ENCODE data around the gene TGIF2. TPM values are rescaled to one million over a fixed set of nuclear protein-coding genes. Genes with fewer than 3 reads are reported as not detected.
A peak's percentile ranks its signal among the peaks of the same experiment; 100 is the strongest.

The TGIF2 gene
- total RNA-seq, 1 experiment from 2014 or later: 17.1 TPM

- BruUV-seq (replicated peaks): no TSS peak
- Histone ChIP-seq H3K4me3 (replicated peaks in 1 of 2; ENCODE audit: low read depth in 1 of 2, low read length in 2 of 2) (no peak overlapping the region), H3K27me3 (ENCODE audit: insufficient read depth, low read length) (no peaks in the 10 kb centered on the region), H3K4me2 (ENCODE audit: low read length) (no peak overlapping the region; the same call in 1 of the 2 replicates), H3K9ac (ENCODE audit: low read length) (no peak overlapping the region), H3K9me3 (ENCODE audit: control insufficient read depth in 1 of 2, insufficient read depth in 1 of 2, low read depth in 1 of 2, low read length in 2 of 2) (no peaks in the 10 kb centered on the region), H3K4me1 (ENCODE audit: control insufficient read depth in 1 of 2, insufficient read depth in 2 of 2, low read length in 2 of 2) (peaks cover 2 to 24% of the 10 kb centered on the region in 2 experiments; a peak in 3 of 4 replicates), H3K9me2 (ENCODE audit: insufficient read depth) (no peaks in the 10 kb centered on the region), H2AFZ (ENCODE audit: low read depth, low read length, poor library complexity, severe bottlenecking) (no peak overlapping the region), H3K27ac (ENCODE audit: low read depth, low read length) (peak overlapping the region; percentile 87; the same call in 1 of the 2 replicates), H4K20me1 (ENCODE audit: insufficient read depth) (no peaks in the 10 kb centered on the region), H3K36me3 (ENCODE audit: control insufficient read depth in 1 of 2, insufficient read depth in 2 of 2, low read length in 2 of 2) (peaks cover 0 to 5% of the 10 kb centered on the region in 2 experiments; a peak in 1 of 4 replicates), H3K79me2 (ENCODE audit: insufficient read depth, low read length) (peaks cover 7% of the 10 kb centered on the region; the same call in 1 of the 2 replicates)
- DNase-seq (ENCODE audit: low read depth, low spot score) (no peak), ATAC-seq (no peak)
- intact Hi-C loops (cut with micrococcal nuclease): no loop called here
- TF ChIP-seq, protein P1, sequence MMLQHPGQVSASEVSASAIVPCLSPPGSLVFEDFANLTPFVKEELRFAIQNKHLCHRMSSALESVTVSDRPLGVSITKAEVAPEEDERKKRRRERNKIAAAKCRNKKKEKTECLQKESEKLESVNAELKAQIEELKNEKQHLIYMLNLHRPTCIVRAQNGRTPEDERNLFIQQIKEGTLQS (IDR thresholded peaks at IDR 0.05): no peak
- TF ChIP-seq JUND (IDR thresholded peaks at IDR 0.05) (no peak), ZNF274 (IDR thresholded peaks at IDR 0.05; ENCODE audit: low read depth, low read length) (no peak), CBX3 (IDR thresholded peaks at IDR 0.05; ENCODE audit: low read depth) (no peak), SIN3A (IDR thresholded peaks at IDR 0.05; ENCODE audit: low read depth) (no peak), EGR1 (IDR thresholded peaks at IDR 0.05; ENCODE audit: low read depth) (no peak), SRF (IDR thresholded peaks at IDR 0.05; ENCODE audit: low read depth) (no peak), TCF7L2 (IDR thresholded peaks at IDR 0.05; ENCODE audit: borderline replicate concordance, extremely low read depth, insufficient read depth, insufficient read length) (no peak), ELF1 (IDR thresholded peaks at IDR 0.05; ENCODE audit: borderline replicate concordance, low read depth) (no peak), REST (IDR thresholded peaks at IDR 0.05; ENCODE audit: low read depth) (no peak), EZH2phosphoT487 (IDR thresholded peaks at IDR 0.05; ENCODE audit: borderline replicate concordance) (no peak), EZH2 (IDR thresholded peaks at IDR 0.05) (no peak), POLR2A (IDR thresholded peaks at IDR 0.05; ENCODE audit: borderline replicate concordance, extremely low read depth, insufficient read depth, insufficient read length) (no peak)
- TF ChIP-seq, protein P2, sequence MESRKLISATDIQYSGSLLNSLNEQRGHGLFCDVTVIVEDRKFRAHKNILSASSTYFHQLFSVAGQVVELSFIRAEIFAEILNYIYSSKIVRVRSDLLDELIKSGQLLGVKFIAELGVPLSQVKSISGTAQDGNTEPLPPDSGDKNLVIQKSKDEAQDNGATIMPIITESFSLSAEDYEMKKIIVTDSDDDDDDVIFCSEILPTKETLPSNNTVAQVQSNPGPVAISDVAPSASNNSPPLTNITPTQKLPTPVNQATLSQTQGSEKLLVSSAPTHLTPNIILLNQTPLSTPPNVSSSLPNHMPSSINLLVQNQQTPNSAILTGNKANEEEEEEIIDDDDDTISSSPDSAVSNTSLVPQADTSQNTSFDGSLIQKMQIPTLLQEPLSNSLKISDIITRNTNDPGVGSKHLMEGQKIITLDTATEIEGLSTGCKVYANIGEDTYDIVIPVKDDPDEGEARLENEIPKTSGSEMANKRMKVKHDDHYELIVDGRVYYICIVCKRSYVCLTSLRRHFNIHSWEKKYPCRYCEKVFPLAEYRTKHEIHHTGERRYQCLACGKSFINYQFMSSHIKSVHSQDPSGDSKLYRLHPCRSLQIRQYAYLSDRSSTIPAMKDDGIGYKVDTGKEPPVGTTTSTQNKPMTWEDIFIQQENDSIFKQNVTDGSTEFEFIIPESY (IDR thresholded peaks at IDR 0.05; ENCODE audit: extremely low read depth, insufficient replicate concordance, low read length): no peak
- POLR2A ChIA-PET: no interaction called here
- RAD21 ChIA-PET (ENCODE audit: low non-redundant PET in 1 of 2, low total read pairs in 2 of 2, uncharacterized antibody in 2 of 2, unreplicated experiment in 2 of 2): no interaction called here
- CTCF ChIA-PET: interaction anchor here (0.6 kb wide), 1 partner anchor 207 kb away, joined by 3 read pairs; no protein-coding TSS in a partner anchor
Measured at GRCh38 chr20:36543184-36544133, 29.9 kb upstream of the TGIF2 start.
